Measurements from ENCODE around the gene TSHR. TPM values are rescaled to one million over a fixed set of nuclear protein-coding genes. Genes with fewer than 3 reads are reported as not detected.

Gene TSHR
- total RNA-seq, 1 experiment from 2014 or later, result not detected

DNA sequence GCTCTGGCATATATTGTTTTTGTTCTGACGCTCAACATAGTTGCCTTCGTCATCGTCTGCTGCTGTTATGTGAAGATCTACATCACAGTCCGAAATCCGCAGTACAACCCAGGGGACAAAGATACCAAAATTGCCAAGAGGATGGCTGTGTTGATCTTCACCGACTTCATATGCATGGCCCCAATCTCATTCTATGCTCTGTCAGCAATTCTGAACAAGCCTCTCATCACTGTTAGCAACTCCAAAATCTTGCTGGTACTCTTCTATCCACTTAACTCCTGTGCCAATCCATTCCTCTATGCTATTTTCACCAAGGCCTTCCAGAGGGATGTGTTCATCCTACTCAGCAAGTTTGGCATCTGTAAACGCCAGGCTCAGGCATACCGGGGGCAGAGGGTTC, 188.4 kb downstream of the TSHR start:
- no peak for ATAC-seq
- TF ChIP-seq, protein P1, sequence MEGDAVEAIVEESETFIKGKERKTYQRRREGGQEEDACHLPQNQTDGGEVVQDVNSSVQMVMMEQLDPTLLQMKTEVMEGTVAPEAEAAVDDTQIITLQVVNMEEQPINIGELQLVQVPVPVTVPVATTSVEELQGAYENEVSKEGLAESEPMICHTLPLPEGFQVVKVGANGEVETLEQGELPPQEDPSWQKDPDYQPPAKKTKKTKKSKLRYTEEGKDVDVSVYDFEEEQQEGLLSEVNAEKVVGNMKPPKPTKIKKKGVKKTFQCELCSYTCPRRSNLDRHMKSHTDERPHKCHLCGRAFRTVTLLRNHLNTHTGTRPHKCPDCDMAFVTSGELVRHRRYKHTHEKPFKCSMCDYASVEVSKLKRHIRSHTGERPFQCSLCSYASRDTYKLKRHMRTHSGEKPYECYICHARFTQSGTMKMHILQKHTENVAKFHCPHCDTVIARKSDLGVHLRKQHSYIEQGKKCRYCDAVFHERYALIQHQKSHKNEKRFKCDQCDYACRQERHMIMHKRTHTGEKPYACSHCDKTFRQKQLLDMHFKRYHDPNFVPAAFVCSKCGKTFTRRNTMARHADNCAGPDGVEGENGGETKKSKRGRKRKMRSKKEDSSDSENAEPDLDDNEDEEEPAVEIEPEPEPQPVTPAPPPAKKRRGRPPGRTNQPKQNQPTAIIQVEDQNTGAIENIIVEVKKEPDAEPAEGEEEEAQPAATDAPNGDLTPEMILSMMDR (IDR thresholded peaks at IDR 0.05), result no peak
- TF ChIP-seq, protein P2, sequence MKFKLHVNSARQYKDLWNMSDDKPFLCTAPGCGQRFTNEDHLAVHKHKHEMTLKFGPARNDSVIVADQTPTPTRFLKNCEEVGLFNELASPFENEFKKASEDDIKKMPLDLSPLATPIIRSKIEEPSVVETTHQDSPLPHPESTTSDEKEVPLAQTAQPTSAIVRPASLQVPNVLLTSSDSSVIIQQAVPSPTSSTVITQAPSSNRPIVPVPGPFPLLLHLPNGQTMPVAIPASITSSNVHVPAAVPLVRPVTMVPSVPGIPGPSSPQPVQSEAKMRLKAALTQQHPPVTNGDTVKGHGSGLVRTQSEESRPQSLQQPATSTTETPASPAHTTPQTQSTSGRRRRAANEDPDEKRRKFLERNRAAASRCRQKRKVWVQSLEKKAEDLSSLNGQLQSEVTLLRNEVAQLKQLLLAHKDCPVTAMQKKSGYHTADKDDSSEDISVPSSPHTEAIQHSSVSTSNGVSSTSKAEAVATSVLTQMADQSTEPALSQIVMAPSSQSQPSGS (CRISPR knock-in tag; IDR thresholded peaks at IDR 0.05; ENCODE audit: borderline replicate concordance, low read depth), result no peak
- TF ChIP-seq, protein P3, sequence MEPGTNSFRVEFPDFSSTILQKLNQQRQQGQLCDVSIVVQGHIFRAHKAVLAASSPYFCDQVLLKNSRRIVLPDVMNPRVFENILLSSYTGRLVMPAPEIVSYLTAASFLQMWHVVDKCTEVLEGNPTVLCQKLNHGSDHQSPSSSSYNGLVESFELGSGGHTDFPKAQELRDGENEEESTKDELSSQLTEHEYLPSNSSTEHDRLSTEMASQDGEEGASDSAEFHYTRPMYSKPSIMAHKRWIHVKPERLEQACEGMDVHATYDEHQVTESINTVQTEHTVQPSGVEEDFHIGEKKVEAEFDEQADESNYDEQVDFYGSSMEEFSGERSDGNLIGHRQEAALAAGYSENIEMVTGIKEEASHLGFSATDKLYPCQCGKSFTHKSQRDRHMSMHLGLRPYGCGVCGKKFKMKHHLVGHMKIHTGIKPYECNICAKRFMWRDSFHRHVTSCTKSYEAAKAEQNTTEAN (CRISPR knock-in tag; IDR thresholded peaks at IDR 0.05), result no peak
- TF ChIP-seq MXD4 (CRISPR knock-in tag; IDR thresholded peaks at IDR 0.05; ENCODE audit: borderline replicate concordance) (no peak), RORB (CRISPR knock-in tag; IDR thresholded peaks at IDR 0.05) (no peak), ZNF219 (CRISPR knock-in tag; IDR thresholded peaks at IDR 0.05; ENCODE audit: borderline replicate concordance) (no peak), FOXK1 (CRISPR knock-in tag; IDR thresholded peaks at IDR 0.05) (no peak), MYBL2 (CRISPR knock-in tag; IDR thresholded peaks at IDR 0.05) (no peak), SMAD3 (CRISPR knock-in tag; IDR thresholded peaks at IDR 0.05; ENCODE audit: borderline replicate concordance) (no peak)
- TF ChIP-seq, protein P4, sequence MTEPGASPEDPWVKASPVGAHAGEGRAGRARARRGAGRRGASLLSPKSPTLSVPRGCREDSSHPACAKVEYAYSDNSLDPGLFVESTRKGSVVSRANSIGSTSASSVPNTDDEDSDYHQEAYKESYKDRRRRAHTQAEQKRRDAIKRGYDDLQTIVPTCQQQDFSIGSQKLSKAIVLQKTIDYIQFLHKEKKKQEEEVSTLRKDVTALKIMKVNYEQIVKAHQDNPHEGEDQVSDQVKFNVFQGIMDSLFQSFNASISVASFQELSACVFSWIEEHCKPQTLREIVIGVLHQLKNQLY (CRISPR knock-in tag; IDR thresholded peaks at IDR 0.05), result no peak
- TF ChIP-seq, protein P5, sequence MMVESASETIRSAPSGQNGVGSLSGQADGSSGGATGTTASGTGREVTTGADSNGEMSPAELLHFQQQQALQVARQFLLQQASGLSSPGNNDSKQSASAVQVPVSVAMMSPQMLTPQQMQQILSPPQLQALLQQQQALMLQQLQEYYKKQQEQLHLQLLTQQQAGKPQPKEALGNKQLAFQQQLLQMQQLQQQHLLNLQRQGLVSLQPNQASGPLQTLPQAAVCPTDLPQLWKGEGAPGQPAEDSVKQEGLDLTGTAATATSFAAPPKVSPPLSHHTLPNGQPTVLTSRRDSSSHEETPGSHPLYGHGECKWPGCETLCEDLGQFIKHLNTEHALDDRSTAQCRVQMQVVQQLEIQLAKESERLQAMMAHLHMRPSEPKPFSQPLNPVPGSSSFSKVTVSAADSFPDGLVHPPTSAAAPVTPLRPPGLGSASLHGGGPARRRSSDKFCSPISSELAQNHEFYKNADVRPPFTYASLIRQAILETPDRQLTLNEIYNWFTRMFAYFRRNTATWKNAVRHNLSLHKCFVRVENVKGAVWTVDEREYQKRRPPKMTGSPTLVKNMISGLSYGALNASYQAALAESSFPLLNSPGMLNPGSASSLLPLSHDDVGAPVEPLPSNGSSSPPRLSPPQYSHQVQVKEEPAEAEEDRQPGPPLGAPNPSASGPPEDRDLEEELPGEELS (CRISPR knock-in tag; IDR thresholded peaks at IDR 0.05), result no peak
- TF ChIP-seq, protein P6, sequence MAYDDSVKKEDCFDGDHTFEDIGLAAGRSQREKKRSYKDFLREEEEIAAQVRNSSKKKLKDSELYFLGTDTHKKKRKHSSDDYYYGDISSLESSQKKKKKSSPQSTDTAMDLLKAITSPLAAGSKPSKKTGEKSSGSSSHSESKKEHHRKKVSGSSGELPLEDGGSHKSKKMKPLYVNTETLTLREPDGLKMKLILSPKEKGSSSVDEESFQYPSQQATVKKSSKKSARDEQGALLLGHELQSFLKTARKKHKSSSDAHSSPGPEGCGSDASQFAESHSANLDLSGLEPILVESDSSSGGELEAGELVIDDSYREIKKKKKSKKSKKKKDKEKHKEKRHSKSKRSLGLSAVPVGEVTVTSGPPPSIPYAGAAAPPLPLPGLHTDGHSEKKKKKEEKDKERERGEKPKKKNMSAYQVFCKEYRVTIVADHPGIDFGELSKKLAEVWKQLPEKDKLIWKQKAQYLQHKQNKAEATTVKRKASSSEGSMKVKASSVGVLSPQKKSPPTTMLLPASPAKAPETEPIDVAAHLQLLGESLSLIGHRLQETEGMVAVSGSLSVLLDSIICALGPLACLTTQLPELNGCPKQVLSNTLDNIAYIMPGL (CRISPR knock-in tag; IDR thresholded peaks at IDR 0.05), result no peak
- TF ChIP-seq, protein P7, sequence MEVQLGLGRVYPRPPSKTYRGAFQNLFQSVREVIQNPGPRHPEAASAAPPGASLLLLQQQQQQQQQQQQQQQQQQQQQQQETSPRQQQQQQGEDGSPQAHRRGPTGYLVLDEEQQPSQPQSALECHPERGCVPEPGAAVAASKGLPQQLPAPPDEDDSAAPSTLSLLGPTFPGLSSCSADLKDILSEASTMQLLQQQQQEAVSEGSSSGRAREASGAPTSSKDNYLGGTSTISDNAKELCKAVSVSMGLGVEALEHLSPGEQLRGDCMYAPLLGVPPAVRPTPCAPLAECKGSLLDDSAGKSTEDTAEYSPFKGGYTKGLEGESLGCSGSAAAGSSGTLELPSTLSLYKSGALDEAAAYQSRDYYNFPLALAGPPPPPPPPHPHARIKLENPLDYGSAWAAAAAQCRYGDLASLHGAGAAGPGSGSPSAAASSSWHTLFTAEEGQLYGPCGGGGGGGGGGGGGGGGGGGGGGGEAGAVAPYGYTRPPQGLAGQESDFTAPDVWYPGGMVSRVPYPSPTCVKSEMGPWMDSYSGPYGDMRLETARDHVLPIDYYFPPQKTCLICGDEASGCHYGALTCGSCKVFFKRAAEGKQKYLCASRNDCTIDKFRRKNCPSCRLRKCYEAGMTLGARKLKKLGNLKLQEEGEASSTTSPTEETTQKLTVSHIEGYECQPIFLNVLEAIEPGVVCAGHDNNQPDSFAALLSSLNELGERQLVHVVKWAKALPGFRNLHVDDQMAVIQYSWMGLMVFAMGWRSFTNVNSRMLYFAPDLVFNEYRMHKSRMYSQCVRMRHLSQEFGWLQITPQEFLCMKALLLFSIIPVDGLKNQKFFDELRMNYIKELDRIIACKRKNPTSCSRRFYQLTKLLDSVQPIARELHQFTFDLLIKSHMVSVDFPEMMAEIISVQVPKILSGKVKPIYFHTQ (CRISPR knock-in tag; IDR thresholded peaks at IDR 0.05), result no peak
- POLR2A ChIA-PET, result no interaction called here
- Mint-ChIP-seq H3K36me3 (no peaks in the 10 kb centered on the region), H3K4me3 (no peak overlapping the region), H3K27ac (no peak overlapping the region), H3K4me1 (no peaks in the 10 kb centered on the region), H3K9me3 (no peaks in the 10 kb centered on the region), H3K27me3 (ENCODE audit: low read depth) (no peaks in the 10 kb centered on the region)
- no peak for DNase-seq (ENCODE audit: low spot score)
- CTCF ChIA-PET, result no interaction called here
